Hepatocyte (in vitro differentiated cells): ENCODE results near the gene USP22. TPM values are rescaled to one million over a fixed set of nuclear protein-coding genes. Genes with fewer than 3 reads are reported as not detected.
A peak's percentile ranks its signal among the peaks of the same experiment; 100 is the strongest.

Experiments used
- DNase-seq: peaks from one replicate; pipeline ENCODE4 v3.0.0-alpha.2; 2016; ENCODE audit warnings: low spot score
- H2AFZ ChIP-seq: fragments of 200-600 bp; sonication (generic); 2 replicates; pipeline ENCODE4 v1.6.0; 2016; ENCODE audit warnings: antibody characterized with exemption, mild to moderate bottlenecking
- H3K27ac ChIP-seq: fragments of 200-600 bp; sonication (generic); 2 replicates; pipeline ENCODE4 v1.5.1; 2016; ENCODE audit warnings: mild to moderate bottlenecking
- H3K27me3 ChIP-seq: fragments of 200-600 bp; sonication (generic); 2 replicates; pipeline ENCODE4 v1.6.1; 2016
- H3K36me3 ChIP-seq: fragments of 200-600 bp; sonication (generic); replicated peaks from 2 replicates; pipeline ENCODE4 v1.5.1; 2016; ENCODE audit warnings: low read depth; ENCODE audit not compliant: insufficient read depth
- H3K4me1 ChIP-seq: fragments of 200-600 bp; sonication (generic); 2 replicates; pipeline ENCODE4 v1.5.1; 2016; ENCODE audit warnings: mild to moderate bottlenecking, moderate library complexity; ENCODE audit not compliant: insufficient read depth
- H3K4me2 ChIP-seq: fragments of 200-600 bp; sonication (generic); 2 replicates; pipeline ENCODE4 v1.6.0; 2016
- H3K4me3 ChIP-seq: fragments of 200-600 bp; sonication (generic); 2 replicates; pipeline ENCODE4 v1.5.1; 2016; ENCODE audit warnings: mild to moderate bottlenecking
- H3K79me2 ChIP-seq: fragments of 200-600 bp; sonication (generic); 2 replicates; pipeline ENCODE4 v1.6.0; 2017; ENCODE audit warnings: mild to moderate bottlenecking
- H3K9me2 ChIP-seq: fragments of 200-600 bp; sonication (generic); replicated peaks from 2 replicates; pipeline ENCODE4 v1.6.0; 2017; ENCODE audit warnings: mild to moderate bottlenecking; ENCODE audit not compliant: insufficient read depth
- H3K9me3 ChIP-seq: fragments of 200-600 bp; sonication (generic); 2 replicates; pipeline ENCODE4 v1.5.1; 2016; ENCODE audit warnings: low read depth, mild to moderate bottlenecking
- H4K20me1 ChIP-seq: fragments of 200-600 bp; sonication (generic); 2 replicates; pipeline ENCODE4 v1.6.0; 2016; ENCODE audit warnings: mild to moderate bottlenecking; ENCODE audit not compliant: insufficient read depth, poor library complexity, severe bottlenecking
- EZH2 ChIP-seq: fragments of 200-600 bp; sonication (generic); IDR thresholded peaks from 2 replicates; pipeline ENCODE4 v1.6.1; 2016; ENCODE audit warnings: antibody characterized with exemption, mild to moderate bottlenecking, borderline replicate concordance
- EZH2phosphoT487 ChIP-seq: fragments of 200-600 bp; sonication (generic); IDR thresholded peaks from one replicate; pipeline ENCODE4 v1.6.1; 2018; ENCODE audit warnings: antibody characterized with exemption, mild to moderate bottlenecking, low read depth, moderate library complexity; ENCODE audit not compliant: unreplicated experiment, severe bottlenecking
- WGBS: methylation state at CpG from one replicate; pipeline ENCODE4 v1.1.6; 2016; ENCODE audit warnings: low lambda C conversion rate; ENCODE audit errors: missing lambda C conversion rate; 5-methylcytosine and 5-hydroxymethylcytosine counted together
- polyA plus RNA-seq: library from polyadenylated mRNA; unstranded; fragments of >200 nt; fragmentation: Nextera tagmentation; extraction: Ambion mirVana; gene quantifications from 2 replicates; pipeline ENCODE4 v1.2.1, GENCODE V29; 2016
- total RNA-seq: library from RNA; depleted of rRNA; stranded (reverse); fragments of >200 nt; gene quantifications from 2 replicates; pipeline ENCODE4 v1.2.3, GENCODE V29; 2014
- TF ChIP-seq, protein P1 (sequence below): fragments of 200-600 bp; sonication (generic); IDR thresholded peaks from 2 replicates; pipeline ENCODE4 v1.5.1; 2016; ENCODE audit warnings: antibody characterized with exemption, mild to moderate bottlenecking; ENCODE audit not compliant: poor library complexity

The USP22 gene
- total and polyA plus RNA-seq, 2 experiments from 2014 or later: 84.0 to 157 TPM

DNA sequence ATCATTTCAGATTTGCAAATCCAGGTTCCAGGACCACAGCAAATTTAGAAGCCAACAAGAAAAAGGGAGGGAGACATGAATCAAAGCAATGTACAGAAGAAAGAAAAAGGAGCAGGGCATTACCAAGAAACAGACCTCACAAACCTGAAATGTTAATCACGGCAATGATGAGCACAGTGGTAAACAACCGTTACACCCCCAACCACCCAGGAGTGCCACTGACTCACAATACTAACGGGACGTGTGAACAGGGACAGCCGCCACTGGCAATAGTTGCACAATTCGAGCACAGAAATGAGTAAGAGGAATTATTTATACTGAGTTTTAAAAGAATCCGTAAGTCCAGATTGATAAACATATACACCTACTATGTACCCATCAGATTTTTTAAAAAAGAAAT, 13.8 kb downstream of the USP22 start:
- no peak overlapping the region for H3K4me3 ChIP-seq
- no peaks in the 10 kb centered on the region for H3K36me3 ChIP-seq
- 61% methylated on average over 7 of the region's 7 CpGs for WGBS
- H3K4me2 ChIP-seq: peak overlapping the region; percentile 37
- TF ChIP-seq, protein P1, sequence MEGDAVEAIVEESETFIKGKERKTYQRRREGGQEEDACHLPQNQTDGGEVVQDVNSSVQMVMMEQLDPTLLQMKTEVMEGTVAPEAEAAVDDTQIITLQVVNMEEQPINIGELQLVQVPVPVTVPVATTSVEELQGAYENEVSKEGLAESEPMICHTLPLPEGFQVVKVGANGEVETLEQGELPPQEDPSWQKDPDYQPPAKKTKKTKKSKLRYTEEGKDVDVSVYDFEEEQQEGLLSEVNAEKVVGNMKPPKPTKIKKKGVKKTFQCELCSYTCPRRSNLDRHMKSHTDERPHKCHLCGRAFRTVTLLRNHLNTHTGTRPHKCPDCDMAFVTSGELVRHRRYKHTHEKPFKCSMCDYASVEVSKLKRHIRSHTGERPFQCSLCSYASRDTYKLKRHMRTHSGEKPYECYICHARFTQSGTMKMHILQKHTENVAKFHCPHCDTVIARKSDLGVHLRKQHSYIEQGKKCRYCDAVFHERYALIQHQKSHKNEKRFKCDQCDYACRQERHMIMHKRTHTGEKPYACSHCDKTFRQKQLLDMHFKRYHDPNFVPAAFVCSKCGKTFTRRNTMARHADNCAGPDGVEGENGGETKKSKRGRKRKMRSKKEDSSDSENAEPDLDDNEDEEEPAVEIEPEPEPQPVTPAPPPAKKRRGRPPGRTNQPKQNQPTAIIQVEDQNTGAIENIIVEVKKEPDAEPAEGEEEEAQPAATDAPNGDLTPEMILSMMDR: no peak
- TF ChIP-seq EZH2: no peak
- TF ChIP-seq EZH2phosphoT487: no peak
- no peaks in the 10 kb centered on the region for H3K9me2 ChIP-seq
- DNase-seq: peak; percentile 43
- peak overlapping the region; percentile 45 for H3K27ac ChIP-seq
- H3K4me1 ChIP-seq: peaks cover 42% of the 10 kb centered on the region
- H2AFZ ChIP-seq: no peak overlapping the region
- H3K9me3 ChIP-seq: no peaks in the 10 kb centered on the region
- H3K79me2 ChIP-seq: peaks cover 100% of the 10 kb centered on the region
- no peaks in the 10 kb centered on the region for H3K27me3 ChIP-seq
- peaks cover 100% of the 10 kb centered on the region for H4K20me1 ChIP-seq

DNA sequence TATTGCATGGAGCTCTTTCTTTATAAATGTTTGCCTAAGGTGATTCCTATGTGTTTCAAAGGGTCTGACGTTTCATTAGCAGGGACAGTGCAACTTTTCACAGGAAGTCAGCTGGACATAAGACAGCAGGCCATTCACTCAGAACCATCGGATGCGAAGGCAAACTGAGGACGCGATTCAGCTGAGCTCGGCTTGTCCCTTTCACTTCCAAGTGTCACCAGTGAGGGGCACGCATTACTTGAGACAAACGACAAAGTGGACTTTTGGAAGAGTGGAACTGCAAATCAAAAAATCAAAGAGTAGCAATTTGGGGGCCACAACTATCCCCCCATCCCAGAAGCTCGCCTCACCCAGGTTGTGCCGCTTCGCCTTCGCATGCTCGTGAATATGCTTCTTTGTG, 14.6 kb downstream of the USP22 start:
- H3K4me1 ChIP-seq: peaks cover 36% of the 10 kb centered on the region
- H3K9me3 ChIP-seq: no peaks in the 10 kb centered on the region
- H3K4me2 ChIP-seq: no peak overlapping the region
- no peaks in the 10 kb centered on the region for H3K27me3 ChIP-seq
- peak overlapping the region; percentile 45 for H3K27ac ChIP-seq
- no peaks in the 10 kb centered on the region for H3K9me2 ChIP-seq
- no peak overlapping the region for H2AFZ ChIP-seq
- 91% methylated on average over 13 of the region's 13 CpGs for WGBS
- H3K79me2 ChIP-seq: peaks cover 100% of the 10 kb centered on the region
- H3K4me3 ChIP-seq: no peak overlapping the region
- H4K20me1 ChIP-seq: peaks cover 100% of the 10 kb centered on the region
- TF ChIP-seq, protein P1: no peak
- TF ChIP-seq EZH2phosphoT487 (no peak), EZH2 (no peak)
- H3K36me3 ChIP-seq: no peaks in the 10 kb centered on the region
- DNase-seq: no peak

DNA sequence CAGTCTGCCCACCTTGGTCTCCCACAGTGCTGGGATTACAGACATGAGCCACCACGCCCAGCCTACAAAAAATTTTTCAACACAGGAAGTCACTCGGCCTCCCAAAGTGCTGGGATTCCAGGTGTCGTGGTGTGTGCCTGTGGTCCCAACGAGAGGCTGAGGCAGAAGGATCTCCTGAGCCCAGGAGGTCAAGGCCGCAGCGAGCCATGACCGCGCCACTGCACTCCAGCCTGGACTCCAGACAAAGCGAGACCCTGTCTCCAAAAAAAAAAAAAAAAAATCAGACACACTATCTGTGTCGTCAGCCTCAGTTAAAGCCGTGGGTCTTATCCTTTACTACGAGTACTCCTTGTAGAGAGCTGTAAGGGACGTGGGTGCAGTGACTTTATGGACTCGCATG, 15.8 kb downstream of the USP22 start:
- peaks cover 26% of the 10 kb centered on the region for H3K4me1 ChIP-seq
- WGBS: 94% methylated on average over 14 of the region's 14 CpGs
- no peak overlapping the region for H3K27ac ChIP-seq
- H3K4me3 ChIP-seq: no peak overlapping the region
- H3K27me3 ChIP-seq: no peaks in the 10 kb centered on the region
- H3K9me3 ChIP-seq: no peaks in the 10 kb centered on the region
- no peak for DNase-seq
- no peaks in the 10 kb centered on the region for H3K36me3 ChIP-seq
- H2AFZ ChIP-seq: no peak overlapping the region
- peaks cover 100% of the 10 kb centered on the region for H4K20me1 ChIP-seq
- TF ChIP-seq EZH2: no peak
- TF ChIP-seq EZH2phosphoT487: no peak
- TF ChIP-seq, protein P1: no peak
- no peak overlapping the region for H3K4me2 ChIP-seq
- peaks cover 100% of the 10 kb centered on the region for H3K79me2 ChIP-seq
- H3K9me2 ChIP-seq: no peaks in the 10 kb centered on the region

DNA sequence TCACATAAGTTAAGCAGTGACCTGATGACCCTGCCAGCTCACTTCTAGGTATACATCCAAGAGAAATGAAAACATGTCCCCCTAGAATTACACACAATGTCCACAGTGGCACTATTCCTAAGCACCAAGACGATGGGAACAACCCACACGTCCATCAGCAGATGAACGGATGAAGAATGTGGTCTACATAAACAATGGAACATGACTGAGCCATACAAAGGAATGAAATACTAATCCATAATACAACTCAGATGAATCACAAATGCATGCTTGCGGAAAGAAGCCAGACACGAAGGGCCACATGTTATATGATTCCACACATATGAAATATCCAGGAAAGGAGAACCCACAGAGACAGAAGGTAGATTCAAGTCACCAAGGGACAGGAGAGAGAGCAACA, 17.4 kb downstream of the USP22 start:
- no peak overlapping the region for H3K4me3 ChIP-seq
- no peak overlapping the region for H3K4me2 ChIP-seq
- peaks cover 100% of the 10 kb centered on the region for H3K79me2 ChIP-seq
- 87% methylated on average over 5 of the region's 5 CpGs for WGBS
- no peaks in the 10 kb centered on the region for H3K9me2 ChIP-seq
- no peaks in the 10 kb centered on the region for H3K9me3 ChIP-seq
- H3K27ac ChIP-seq: no peak overlapping the region
- H3K4me1 ChIP-seq: peaks cover 19% of the 10 kb centered on the region
- H2AFZ ChIP-seq: no peak overlapping the region
- no peaks in the 10 kb centered on the region for H3K27me3 ChIP-seq
- H3K36me3 ChIP-seq: no peaks in the 10 kb centered on the region
- peaks cover 100% of the 10 kb centered on the region for H4K20me1 ChIP-seq
- DNase-seq: no peak
- TF ChIP-seq EZH2phosphoT487 (no peak), EZH2 (no peak)
- TF ChIP-seq, protein P1: no peak
